Liver (tissue), 9 donors: ENCODE results near the gene PITRM1. TPM values are rescaled to one million over a fixed set of nuclear protein-coding genes. Genes with fewer than 3 reads are reported as not detected.

Experiments
- DNase-seq: peaks from one replicate; pipeline ENCODE4 v3.0.0-alpha.2; 2017; ENCODE audit warnings: low spot score
- H3K27ac ChIP-seq, 2 donors: one replicate each; pipeline ENCODE4 v1.7.0; 2013; ENCODE audit warnings: inconsistent platforms in 2 of 2, low read length in 2 of 2, control low read depth in 1 of 2, low read depth in 1 of 2, mild to moderate bottlenecking in 1 of 2
- H3K27me3 ChIP-seq, 4 donors: one replicate each; pipeline versions ENCODE4 v1.6.1 to v1.7.0; 2013; ENCODE audit warnings: low read length in 3 of 4, inconsistent platforms in 1 of 4, mild to moderate bottlenecking in 1 of 4, moderate library complexity in 1 of 4; ENCODE audit not compliant: control insufficient read depth in 4 of 4, insufficient read depth in 4 of 4
- H3K36me3 ChIP-seq, 4 donors: one replicate each; pipeline versions ENCODE4 v1.6.1 to v1.7.0; 2013; ENCODE audit warnings: low read length in 3 of 4, mild to moderate bottlenecking in 3 of 4, low read depth in 1 of 4, moderate library complexity in 1 of 4; ENCODE audit not compliant: control insufficient read depth in 4 of 4, insufficient read depth in 3 of 4
- H3K4me1 ChIP-seq, 4 donors: one replicate each; pipeline versions ENCODE4 v1.6.1 to v1.7.0; 2013; ENCODE audit warnings: low read length in 3 of 4, mild to moderate bottlenecking in 3 of 4, moderate library complexity in 1 of 4; ENCODE audit not compliant: control insufficient read depth in 4 of 4, insufficient read depth in 4 of 4
- H3K4me3 ChIP-seq, 3 donors: one replicate each; pipeline versions ENCODE4 v1.6.1 to v1.7.0; 2013; ENCODE audit warnings: low read length in 3 of 3, control low read depth in 1 of 3, low read depth in 1 of 3, mild to moderate bottlenecking in 1 of 3
- H3K9ac ChIP-seq, 2 donors: one replicate each; pipeline ENCODE4 v1.7.0; 2013; ENCODE audit warnings: low read length in 2 of 2, mild to moderate bottlenecking in 2 of 2, moderate library complexity in 2 of 2, control low read depth in 1 of 2, low read depth in 1 of 2
- H3K9me3 ChIP-seq, 4 donors: one replicate each; pipeline versions ENCODE4 v1.6.1 to v1.7.0; 2013; ENCODE audit warnings: low read length in 3 of 4; ENCODE audit not compliant: control insufficient read depth in 4 of 4
- EGR1 ChIP-seq, 2 donors: IDR thresholded peaks; 2 replicates each; pipeline ENCODE4 v1.6.1; 2016 to 2018; ENCODE audit warnings: antibody characterized with exemption in 2 of 2, low read depth in 2 of 2
- FOXA1 ChIP-seq: IDR thresholded peaks from 2 replicates; pipeline ENCODE4 v1.6.1; 2016; ENCODE audit warnings: antibody characterized with exemption
- FOXA2 ChIP-seq: IDR thresholded peaks from 2 replicates; pipeline ENCODE4 v1.6.1; 2016; ENCODE audit warnings: antibody characterized with exemption
- GABPA ChIP-seq, 2 donors: IDR thresholded peaks in 1 of 2; conservative IDR thresholded peaks in 1 of 2; 2 replicates each; pipeline ENCODE4 v1.6.1; 2016; ENCODE audit warnings: antibody characterized with exemption in 2 of 2, mild to moderate bottlenecking in 1 of 2, moderate library complexity in 1 of 2
- HNF4A ChIP-seq, 2 donors: conservative IDR thresholded peaks; 2 replicates each; pipeline ENCODE4 v1.6.1; 2016; ENCODE audit warnings: antibody characterized with exemption in 2 of 2, mild to moderate bottlenecking in 2 of 2
- HNF4G ChIP-seq: IDR thresholded peaks from 2 replicates; pipeline ENCODE4 v1.6.1; 2016; ENCODE audit warnings: antibody characterized with exemption
- JUND ChIP-seq, 2 donors: IDR thresholded peaks; 2 replicates each; pipeline ENCODE4 v1.6.1; 2016; ENCODE audit warnings: antibody characterized with exemption in 2 of 2
- NR2F2 ChIP-seq: IDR thresholded peaks from 2 replicates; pipeline ENCODE4 v1.6.1; 2016; ENCODE audit warnings: antibody characterized with exemption
- RXRA ChIP-seq, 2 donors: IDR thresholded peaks; 2 replicates each; pipeline ENCODE4 v1.6.1; 2017 to 2018; ENCODE audit warnings: antibody characterized with exemption in 2 of 2, mild to moderate bottlenecking in 1 of 2
- SP1 ChIP-seq: IDR thresholded peaks from 2 replicates; pipeline ENCODE4 v1.6.1; 2018; ENCODE audit warnings: antibody characterized with exemption, mild to moderate bottlenecking
- TAF1 ChIP-seq: conservative IDR thresholded peaks from 2 replicates; pipeline ENCODE4 v1.6.1; 2016; ENCODE audit warnings: antibody characterized with exemption, mild to moderate bottlenecking
- WGBS: extraction: QIAGEN DNeasy Blood & Tissue Kit; methylation state at CpG from one replicate; pipeline ENCODE4 v1.1.7; 2013; 5-methylcytosine and 5-hydroxymethylcytosine counted together
- polyA plus RNA-seq, 2 donors: library from polyadenylated mRNA; stranded (reverse) in 1 of 2; unstranded in 1 of 2; fragments of 200-250 nt in 1 of 2; fragments of >200 nt in 1 of 2; fragmentation: Nextera tagmentation in 1 of 2; extraction: Ambion mirVana in 1 of 2; gene quantifications; one replicate each; pipeline versions ENCODE4 v1.2.1 to v1.2.3, GENCODE V29; 2013 to 2015
- total RNA-seq, 2 donors: library from RNA; depleted of rRNA; stranded (reverse); fragments of >200 nt; gene quantifications; one replicate each; pipeline ENCODE4 v1.2.3, GENCODE V29; 2014
- TF ChIP-seq, protein P1 (sequence below): IDR thresholded peaks from 2 replicates; pipeline ENCODE4 v1.6.1; 2016; ENCODE audit warnings: antibody characterized with exemption, mild to moderate bottlenecking
- TF ChIP-seq, protein P2 (sequence below): fragments of 150-350 bp; IDR thresholded peaks from 2 replicates; pipeline ENCODE4 v1.5.1; 2017; ENCODE audit warnings: improper control_type of control experiment, low read depth, low read length; ENCODE audit not compliant: missing input control
- TF ChIP-seq, protein P3 (sequence below): IDR thresholded peaks from 2 replicates; pipeline ENCODE4 v1.6.1; 2016; ENCODE audit warnings: antibody characterized with exemption
- TF ChIP-seq, protein P4 (sequence below): IDR thresholded peaks from 2 replicates; pipeline ENCODE4 v1.6.1; 2016; ENCODE audit warnings: antibody characterized with exemption
- donor health status: healthy.
- donor health status: healthy.
- donor health status: healthy.
- donor health status: healthy.
- donor health status: healthy.

Gene PITRM1
- total and polyA plus RNA-seq, 4 donors: 21.1 to 43.1 (median 27.7) TPM

DNA sequence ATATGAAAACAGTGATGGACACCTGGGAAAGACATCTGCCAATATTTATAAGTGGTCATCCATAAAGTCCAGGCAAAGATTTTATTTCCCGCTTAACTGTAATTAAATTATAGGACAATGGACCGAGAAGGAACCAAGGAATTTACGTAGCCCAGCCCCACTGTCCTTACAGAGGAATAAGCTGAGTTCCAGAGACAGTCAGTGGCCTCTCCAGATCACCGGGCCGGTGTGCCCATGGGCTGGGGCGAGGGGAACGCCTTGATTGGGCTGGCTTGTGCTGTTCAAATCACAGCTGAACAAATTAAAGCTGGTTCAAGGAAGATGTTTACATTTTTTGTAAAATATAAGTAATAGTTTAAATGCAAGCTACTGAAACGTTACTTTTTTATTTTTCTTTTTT, 64.5 kb downstream of the PITRM1 start:
- H3K9ac ChIP-seq: no peak overlapping the region
- H3K27me3 ChIP-seq: no peaks in the 10 kb centered on the region
- peaks cover 0 to 20% (median 12%) of the 10 kb centered on the region in 4 donors for H3K4me1 ChIP-seq
- TF ChIP-seq, protein P1, sequence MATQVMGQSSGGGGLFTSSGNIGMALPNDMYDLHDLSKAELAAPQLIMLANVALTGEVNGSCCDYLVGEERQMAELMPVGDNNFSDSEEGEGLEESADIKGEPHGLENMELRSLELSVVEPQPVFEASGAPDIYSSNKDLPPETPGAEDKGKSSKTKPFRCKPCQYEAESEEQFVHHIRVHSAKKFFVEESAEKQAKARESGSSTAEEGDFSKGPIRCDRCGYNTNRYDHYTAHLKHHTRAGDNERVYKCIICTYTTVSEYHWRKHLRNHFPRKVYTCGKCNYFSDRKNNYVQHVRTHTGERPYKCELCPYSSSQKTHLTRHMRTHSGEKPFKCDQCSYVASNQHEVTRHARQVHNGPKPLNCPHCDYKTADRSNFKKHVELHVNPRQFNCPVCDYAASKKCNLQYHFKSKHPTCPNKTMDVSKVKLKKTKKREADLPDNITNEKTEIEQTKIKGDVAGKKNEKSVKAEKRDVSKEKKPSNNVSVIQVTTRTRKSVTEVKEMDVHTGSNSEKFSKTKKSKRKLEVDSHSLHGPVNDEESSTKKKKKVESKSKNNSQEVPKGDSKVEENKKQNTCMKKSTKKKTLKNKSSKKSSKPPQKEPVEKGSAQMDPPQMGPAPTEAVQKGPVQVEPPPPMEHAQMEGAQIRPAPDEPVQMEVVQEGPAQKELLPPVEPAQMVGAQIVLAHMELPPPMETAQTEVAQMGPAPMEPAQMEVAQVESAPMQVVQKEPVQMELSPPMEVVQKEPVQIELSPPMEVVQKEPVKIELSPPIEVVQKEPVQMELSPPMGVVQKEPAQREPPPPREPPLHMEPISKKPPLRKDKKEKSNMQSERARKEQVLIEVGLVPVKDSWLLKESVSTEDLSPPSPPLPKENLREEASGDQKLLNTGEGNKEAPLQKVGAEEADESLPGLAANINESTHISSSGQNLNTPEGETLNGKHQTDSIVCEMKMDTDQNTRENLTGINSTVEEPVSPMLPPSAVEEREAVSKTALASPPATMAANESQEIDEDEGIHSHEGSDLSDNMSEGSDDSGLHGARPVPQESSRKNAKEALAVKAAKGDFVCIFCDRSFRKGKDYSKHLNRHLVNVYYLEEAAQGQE: no peak
- TF ChIP-seq RXRA (IDR thresholded peaks at IDR 0.05) (no peak), FOXA2 (no peak), GABPA (IDR thresholded peaks at IDR 0.05 in 1 of 2, conservative IDR thresholded peaks at IDR 0.05 in 1 of 2) (no peak), SP1 (no peak), TAF1 (no peak), HNF4G (no peak), NR2F2 (no peak), FOXA1 (no peak), JUND (IDR thresholded peaks at IDR 0.05) (no peak), EGR1 (IDR thresholded peaks at IDR 0.05; ENCODE audit: low read depth in 2 of 2) (no peak)
- TF ChIP-seq, protein P2, sequence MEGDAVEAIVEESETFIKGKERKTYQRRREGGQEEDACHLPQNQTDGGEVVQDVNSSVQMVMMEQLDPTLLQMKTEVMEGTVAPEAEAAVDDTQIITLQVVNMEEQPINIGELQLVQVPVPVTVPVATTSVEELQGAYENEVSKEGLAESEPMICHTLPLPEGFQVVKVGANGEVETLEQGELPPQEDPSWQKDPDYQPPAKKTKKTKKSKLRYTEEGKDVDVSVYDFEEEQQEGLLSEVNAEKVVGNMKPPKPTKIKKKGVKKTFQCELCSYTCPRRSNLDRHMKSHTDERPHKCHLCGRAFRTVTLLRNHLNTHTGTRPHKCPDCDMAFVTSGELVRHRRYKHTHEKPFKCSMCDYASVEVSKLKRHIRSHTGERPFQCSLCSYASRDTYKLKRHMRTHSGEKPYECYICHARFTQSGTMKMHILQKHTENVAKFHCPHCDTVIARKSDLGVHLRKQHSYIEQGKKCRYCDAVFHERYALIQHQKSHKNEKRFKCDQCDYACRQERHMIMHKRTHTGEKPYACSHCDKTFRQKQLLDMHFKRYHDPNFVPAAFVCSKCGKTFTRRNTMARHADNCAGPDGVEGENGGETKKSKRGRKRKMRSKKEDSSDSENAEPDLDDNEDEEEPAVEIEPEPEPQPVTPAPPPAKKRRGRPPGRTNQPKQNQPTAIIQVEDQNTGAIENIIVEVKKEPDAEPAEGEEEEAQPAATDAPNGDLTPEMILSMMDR: no peak
- TF ChIP-seq, protein P3, sequence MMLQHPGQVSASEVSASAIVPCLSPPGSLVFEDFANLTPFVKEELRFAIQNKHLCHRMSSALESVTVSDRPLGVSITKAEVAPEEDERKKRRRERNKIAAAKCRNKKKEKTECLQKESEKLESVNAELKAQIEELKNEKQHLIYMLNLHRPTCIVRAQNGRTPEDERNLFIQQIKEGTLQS: no peak
- TF ChIP-seq, protein P4, sequence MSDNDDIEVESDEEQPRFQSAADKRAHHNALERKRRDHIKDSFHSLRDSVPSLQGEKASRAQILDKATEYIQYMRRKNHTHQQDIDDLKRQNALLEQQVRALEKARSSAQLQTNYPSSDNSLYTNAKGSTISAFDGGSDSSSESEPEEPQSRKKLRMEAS: no peak
- H3K9me3 ChIP-seq: no peaks in the 10 kb centered on the region
- H3K36me3 ChIP-seq: peaks cover 0 to 2% (median 0%) of the 10 kb centered on the region in 4 donors
- H3K4me3 ChIP-seq: no peak overlapping the region
- DNase-seq: no peak
- 88% methylated on average over 8 of the region's 8 CpGs for WGBS
- H3K27ac ChIP-seq: no peak overlapping the region

DNA sequence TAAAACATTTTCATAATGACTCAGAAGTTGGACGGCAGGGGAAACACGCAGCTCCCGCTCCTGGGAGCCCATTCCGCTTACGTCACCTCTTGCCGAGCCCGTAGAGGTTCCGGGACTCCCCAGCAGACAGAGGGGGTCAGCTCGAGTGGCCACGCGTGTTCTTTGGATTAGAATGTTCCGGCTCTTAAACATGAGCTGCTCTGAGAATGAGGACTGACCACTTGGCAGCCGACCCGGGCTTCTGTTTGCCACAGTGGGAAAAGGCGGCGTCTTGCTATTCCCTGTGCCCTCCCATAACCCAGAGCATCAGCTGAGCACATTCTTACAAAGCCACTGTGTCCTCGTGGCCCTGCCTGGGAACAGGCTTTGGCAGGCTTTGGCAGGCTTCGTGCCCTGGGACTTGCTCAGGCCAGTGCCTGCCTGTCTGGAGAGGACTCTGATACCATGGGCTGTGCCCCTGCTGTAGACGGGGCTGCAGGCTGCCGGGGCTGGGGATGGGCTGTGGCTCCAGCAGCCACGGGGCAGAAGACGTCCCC, 65.1 kb downstream of the PITRM1 start:
- no peaks in the 10 kb centered on the region for H3K9me3 ChIP-seq
- no peaks in the 10 kb centered on the region for H3K27me3 ChIP-seq
- WGBS: 69% methylated on average over 22 of the region's 22 CpGs
- TF ChIP-seq HNF4A (conservative IDR thresholded peaks at IDR 0.05) (peak in 1 of 2 donors; percentile 59), RXRA (IDR thresholded peaks at IDR 0.05) (peak in 1 of 2 donors; percentile 68)
- TF ChIP-seq, protein P2: no peak
- peaks cover 0 to 2% (median 0%) of the 10 kb centered on the region in 4 donors for H3K36me3 ChIP-seq
- H3K9ac ChIP-seq: no peak overlapping the region
- H3K4me3 ChIP-seq: no peak overlapping the region
- peaks cover 0 to 24% (median 17%) of the 10 kb centered on the region in 4 donors for H3K4me1 ChIP-seq
- H3K27ac ChIP-seq: peak overlapping the region in 1 of 2 donors; percentile 10
- DNase-seq: no peak
